GM19239 (cell line): Measurements from ENCODE around the gene WFDC12.
"Not testable (repeated sequence)": the region's sequence is repeated elsewhere in the genome, so short reads cannot be mapped to it uniquely, and the experiment has no call there.

ENCODE experiments used
- DNase-seq: peaks from one replicate; pipeline ENCODE4 v3.0.0; 2011; ENCODE audit warnings: low spot score; ENCODE audit not compliant: insufficient read length
- FAIRE-seq: peaks from 2 replicates; lab custom pipeline; 2011; peaks lifted over from hg19 to GRCh38; lab: Jason Lieb, UNC

WFDC12 gene, protein sequence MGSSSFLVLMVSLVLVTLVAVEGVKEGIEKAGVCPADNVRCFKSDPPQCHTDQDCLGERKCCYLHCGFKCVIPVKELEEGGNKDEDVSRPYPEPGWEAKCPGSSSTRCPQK

GRCh38 chr20:45124365-45124764 lies at the start of gene WFDC12:
Gene WFDC12 (minus strand): TSS chr20:45124465. CDS start chr20:45124447, 18 bp downstream.
- no peak for FAIRE-seq
- no peak for DNase-seq

DNA sequence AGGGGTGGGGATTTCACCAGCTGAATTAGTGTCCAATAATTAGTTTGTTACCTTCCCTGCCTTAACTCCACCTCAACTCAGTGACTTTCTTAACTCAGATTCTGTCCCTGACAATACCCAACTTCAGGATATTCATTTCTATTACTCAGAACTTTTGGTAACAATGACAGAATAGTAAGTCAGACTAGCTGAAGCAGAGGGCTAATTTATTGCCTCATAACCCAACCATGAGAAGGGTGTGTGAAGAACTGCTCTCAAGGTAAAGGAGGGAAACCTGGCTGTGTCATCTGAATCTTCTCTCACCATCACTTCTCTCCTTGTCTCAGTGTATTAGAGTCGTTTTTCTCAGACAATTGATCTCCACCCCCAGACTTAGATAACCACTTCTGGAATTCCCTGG lies 49.3 kb upstream of the WFDC12 start:
- FAIRE-seq: no peak
- no peak for DNase-seq

DNA sequence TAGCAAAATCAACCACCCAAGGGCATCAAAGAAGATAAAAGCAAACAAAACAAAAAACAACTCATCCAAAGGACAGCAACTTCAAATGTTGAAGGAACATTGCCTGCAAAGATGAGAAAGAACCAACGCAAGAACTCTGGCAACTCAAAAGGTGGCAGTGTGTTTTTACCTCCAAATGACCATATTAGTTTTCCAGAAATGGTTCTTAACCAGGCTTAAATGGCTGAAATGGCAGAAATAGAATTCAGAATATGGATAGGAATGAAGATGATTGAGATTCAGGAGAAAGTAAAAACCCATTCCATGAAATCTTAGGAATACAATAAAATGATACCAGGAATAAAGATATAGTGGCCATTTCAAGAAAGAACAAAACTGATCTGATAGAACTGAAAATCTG lies 40.6 kb upstream of the WFDC12 start:
- DNase-seq (no peak), FAIRE-seq (no peak)

DNA sequence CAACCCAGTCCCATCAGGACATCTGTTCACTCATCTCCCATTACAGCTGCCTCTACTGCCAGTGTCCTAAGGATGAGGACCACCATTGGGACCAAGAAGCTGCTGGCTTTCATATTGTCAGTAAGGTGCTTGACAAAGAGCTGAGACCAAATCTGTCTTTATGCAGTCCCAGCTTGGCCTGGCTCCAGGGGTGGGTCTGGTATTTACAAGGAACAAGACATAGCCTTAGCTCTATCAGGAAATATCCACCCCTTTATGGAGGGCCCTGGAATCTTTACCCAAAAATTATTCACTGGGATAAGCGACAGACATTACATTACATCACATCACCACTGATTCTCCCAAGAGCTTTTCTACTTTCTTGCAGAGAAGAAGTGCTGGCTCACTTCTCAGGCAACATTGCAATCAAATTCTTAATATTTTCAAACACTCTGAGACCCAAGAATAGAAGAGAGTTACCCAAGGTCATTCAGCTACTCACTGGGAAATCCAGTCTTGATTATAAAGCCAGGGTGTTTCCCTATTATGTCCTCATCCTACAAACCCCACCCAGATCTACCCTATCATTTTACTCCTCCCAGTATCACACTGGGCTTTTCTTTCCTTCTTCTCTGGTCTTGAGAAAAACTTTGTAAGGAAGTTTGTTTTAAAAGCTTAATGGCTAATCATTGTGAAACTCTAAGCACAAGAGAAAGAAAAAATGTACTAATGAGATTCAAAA lies 39.0 kb upstream of the WFDC12 start:
- DNase-seq: no peak
- no peak for FAIRE-seq

DNA sequence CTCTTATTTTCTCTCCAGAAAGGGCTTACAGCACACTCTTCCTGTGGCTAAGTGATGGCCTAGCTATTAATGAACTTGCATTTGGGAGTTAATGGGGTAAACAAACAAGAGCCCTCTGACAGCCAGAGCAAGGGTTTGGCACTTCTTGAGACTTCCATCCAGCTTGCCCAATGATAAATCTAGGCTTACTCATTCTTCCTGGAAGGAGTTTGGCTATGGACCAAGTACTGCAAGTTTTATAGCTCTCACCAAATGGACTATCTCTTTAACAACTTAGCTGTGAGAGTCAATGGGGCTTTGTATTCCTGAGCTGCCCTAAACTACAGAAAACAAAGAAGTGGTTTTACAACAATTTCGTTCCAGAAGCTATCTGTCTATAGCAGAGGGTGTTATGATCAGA lies 33.7 kb upstream of the WFDC12 start:
- FAIRE-seq (no peak), DNase-seq (no peak)

DNA sequence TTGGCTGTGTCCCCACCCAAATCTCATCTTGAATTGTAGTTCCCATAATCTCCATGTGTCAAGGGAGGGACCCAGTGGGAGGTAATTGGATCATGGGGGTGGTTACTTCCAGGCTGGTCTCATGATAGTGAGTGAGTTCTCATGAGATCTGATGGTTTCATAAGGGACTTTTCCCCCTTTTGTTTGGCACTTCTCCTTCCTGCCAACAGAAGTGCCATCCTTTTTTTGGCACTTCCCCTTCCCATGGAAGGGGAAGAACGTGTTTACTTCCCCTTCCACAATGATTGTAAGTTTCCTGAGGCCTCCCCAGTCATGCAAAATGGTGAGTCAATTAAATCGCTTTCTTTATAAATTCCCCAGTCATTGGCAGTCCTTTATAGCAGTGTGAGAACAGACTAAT lies 32.4 kb upstream of the WFDC12 start:
- no peak for DNase-seq
- FAIRE-seq: no peak

- DNase-seq, FAIRE-seq: not testable (repeated sequence)
These were observed 30.5 kb upstream of the WFDC12 start for GRCh38 chr20:45154794-45155193.

DNA sequence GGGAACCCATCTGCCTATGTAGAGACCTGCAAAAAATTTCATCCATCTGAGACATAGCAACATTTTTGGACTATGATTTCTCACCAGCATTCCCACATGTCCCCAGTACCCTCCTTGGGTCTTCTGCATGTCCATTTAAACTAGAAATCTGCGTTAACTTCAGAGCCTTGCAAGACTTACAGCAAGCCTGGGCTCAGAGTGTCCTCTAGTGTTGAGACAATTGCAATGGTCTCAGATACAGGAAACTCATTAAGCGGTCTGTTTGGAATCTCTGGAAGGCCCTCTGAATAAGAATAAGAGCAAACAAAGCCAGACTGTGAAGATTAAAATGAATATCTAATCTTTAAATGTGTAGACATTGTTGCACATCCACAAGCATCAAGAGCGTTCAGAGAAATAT lies 29.9 kb upstream of the WFDC12 start:
- no peak for FAIRE-seq
- DNase-seq: no peak

GRCh38 chr20:45153752-45154151 lies 29.5 kb upstream of the WFDC12 start:
- DNase-seq: no peak
- no peak for FAIRE-seq

DNA sequence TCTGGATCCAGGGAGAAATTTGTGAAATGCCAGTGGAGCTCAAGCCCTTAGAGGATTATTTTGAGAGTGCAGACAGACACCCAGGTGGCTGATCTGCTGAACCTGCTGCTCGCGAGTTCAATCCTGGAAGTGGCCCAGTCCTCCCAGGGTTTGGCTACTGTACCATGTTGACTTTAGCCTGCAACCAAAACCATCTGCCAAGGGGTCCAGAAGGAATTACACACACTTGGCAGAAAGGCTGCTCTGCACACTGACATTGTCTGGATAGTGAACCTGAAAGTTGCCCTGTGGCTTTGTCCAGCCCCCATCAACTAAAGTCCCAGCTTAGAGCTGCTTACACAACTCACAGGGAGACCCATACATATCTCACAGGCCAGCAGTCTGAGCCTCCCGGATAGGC lies 28.9 kb upstream of the WFDC12 start:
- FAIRE-seq (no peak), DNase-seq (no peak)

DNA sequence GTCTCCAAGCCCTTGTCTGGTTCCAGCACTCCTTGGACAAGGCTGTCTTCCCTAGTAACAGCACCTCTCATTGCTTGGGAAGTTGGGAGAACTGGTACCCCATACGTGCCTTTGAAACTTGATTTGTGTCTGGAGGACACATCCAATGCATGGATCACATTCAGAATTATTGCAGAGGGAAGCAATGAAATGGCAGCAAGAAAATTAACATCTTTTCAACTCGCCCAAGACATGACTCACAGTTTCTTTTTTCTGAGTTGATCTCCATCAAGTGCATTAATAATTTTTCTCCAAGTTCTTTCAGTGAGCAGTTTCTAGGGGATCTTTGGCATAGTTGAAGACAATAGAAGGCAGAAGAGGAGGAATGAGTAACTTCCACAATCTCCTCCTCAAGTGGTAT lies 28.1 kb upstream of the WFDC12 start:
- DNase-seq (no peak), FAIRE-seq (no peak)

- DNase-seq (no peak), FAIRE-seq (no peak)
These were observed 24.8 kb upstream of the WFDC12 start for GRCh38 chr20:45149062-45149461.

GRCh38 chr20:45140836-45141235 lies 16.6 kb upstream of the WFDC12 start:
- FAIRE-seq: no peak

DNA sequence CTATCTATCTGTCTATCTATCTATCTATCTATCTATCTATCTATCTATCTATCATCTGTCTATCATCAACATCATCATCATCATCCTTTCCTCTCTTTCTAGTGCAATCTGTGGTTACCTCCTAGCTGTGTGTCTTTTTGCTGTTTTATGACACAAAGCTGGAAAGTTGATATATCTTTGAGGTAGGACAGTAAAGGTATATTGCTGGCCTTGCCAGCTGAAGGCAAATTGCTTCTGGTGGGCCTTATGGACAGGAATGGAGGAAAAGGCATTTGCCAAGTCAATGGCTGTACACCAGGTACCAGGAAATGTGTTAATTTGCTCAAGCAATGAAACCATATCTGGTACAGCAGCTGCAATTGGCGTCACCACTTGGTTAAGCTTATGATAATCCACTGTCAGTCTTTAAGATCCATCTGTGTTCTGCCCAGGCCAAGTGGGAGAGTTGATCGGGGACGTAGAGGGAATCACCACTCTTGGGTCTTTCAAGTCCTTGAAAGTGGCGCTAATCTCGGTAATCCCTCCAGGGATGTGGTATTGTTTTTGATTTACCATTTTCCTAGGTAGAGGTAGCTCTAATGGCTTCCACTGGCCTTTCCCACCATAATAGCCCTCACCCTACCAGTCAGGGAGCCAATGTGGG lies 15.6 kb upstream of the WFDC12 start:
- not testable (repeated sequence) for FAIRE-seq, DNase-seq

More at GRCh38 chr20:45140836-45141235, 16.6 kb upstream of the WFDC12 start:
- DNase-seq: no peak

GRCh38 chr20:45138561-45139300 lies 14.5 kb upstream of the WFDC12 start:
- FAIRE-seq: no peak
- DNase-seq: peak; percentile 28

- FAIRE-seq: no peak
These were observed 12.6 kb upstream of the WFDC12 start for GRCh38 chr20:45136911-45137310.

DNA sequence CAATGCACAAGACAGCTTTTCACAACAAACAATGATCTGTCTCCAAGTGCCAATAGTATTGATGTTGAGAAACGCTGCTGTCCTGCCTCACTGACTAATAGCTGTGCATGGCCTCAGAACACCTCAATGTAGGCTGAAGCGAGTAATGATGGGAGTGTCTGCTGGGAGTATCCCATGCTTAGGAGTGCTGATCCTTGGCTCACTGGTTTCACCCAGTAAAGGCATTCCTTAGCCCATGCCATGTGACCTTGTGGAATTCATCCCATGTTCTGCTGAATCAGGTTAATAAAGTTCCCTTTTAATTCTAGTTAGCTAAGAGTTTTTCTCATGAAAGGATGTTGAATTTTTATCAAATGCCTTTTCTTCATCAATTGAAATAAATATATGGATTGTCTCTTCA lies 3.8 kb upstream of the WFDC12 start:
- FAIRE-seq (no peak), DNase-seq (no peak)

More at GRCh38 chr20:45136911-45137310, 12.6 kb upstream of the WFDC12 start:
- no peak for DNase-seq

DNA sequence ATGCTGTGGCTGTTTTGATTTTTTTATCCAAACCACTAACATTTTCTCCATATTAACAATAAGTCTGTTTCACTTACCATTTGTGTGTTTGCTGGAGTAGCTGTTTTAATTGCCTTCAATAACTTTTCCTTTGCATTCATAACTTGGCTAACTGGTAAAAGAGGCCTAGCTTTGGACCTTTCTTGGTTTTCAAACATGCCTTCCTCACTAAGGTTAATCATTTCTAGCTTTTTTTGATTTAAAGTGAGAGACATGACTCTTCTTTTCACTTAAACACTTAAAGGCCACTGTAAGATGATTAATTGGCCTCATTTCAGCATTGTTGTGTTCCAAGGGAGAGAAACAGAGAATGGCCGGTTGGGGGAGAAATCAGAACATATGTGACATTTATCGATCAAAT lies 2.9 kb downstream of the WFDC12 start:
- FAIRE-seq: no peak
- no peak for DNase-seq

DNA sequence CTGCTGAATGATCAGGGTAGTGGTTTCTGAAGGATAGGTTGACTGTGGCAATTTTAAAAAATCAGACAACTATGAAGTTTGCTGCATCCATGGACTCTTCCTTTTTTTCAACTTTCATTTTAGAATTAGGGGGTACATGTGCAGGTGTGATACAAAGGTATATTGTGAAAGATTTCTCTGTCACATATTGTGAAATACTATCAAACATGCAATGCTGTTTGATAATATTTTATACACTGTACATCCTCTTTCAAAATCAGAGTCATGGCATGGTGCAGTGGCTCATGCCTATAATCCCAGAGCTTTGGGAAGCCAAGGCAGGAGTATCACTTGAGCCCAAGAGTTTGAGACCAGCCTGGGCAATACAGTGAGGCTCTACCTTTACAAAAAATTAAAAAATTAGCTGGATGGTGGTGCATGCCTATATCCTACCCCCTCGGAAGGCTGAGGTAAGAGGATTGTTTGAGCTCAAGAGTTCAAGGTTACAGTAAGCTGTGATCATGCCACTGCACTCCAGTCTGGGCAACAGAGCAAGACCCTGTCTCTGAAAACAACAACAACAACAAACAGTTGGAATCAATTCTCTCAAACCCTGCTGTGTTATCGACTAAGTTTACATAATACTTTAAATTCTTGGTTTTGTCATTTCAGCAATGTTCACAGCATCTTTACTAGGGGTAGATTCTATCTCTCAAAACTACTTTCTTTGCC lies 4.6 kb downstream of the WFDC12 start:
- no peak for DNase-seq
- FAIRE-seq: no peak

GRCh38 chr20:45118028-45118427 lies 6.2 kb downstream of the WFDC12 start:
- FAIRE-seq: no peak
- DNase-seq: no peak
